GM19043 (cell line): Measurements from ENCODE around the gene SAXO1.
"Not testable (repeated sequence)": the region's sequence is repeated elsewhere in the genome, so short reads cannot be mapped to it uniquely, and the experiment has no call there.

Experiments used
- ATAC-seq: cut with Tn5 transposase; IDR thresholded peaks from one replicate; pipeline ENCODE4 v1.9.1; 2021; ENCODE audit warnings: low read depth; ENCODE audit not compliant: unreplicated experiment

SAXO1 gene

DNA sequence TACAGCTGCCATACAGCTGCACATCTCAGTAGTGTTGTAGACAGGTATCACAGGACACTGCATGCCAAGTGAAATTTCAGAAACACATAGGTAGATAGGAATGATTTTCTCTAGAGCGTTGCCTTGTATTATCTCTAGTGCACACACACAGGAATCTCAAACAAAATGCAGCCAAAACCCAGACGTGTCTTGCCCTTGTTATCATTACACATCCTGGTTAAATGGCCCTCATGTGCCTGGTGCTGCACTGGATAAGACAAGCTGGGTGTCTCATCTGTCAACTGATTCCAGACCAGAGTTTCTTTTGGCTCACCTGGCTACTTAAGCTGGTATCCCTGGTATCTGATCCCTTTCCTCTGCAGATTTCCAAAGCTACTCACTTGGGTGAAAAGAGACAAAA is 59.7 kb downstream of the SAXO1 start:
- ATAC-seq = no peak

GRCh38 chr9:18972675-18973074 is 60.3 kb downstream of the SAXO1 start:
- ATAC-seq = no peak

DNA sequence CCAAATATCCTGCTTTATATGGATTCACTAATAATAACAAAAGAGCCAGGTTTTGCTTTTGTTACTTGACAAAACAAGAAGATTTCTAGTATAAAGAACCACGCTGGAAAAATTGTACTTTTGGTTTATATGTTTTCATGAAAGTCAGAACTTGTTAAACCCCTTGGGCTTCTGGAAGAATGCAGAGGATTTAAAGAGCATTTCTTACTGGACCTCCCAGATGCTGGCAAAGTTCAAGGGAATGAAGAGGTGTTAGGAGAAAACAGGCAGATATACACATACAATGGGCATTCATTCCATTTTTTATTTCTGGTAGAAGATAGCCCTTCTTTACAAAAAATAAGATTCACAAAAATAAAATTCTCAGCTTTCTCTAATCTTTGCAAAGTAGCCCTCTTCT is 61.1 kb downstream of the SAXO1 start:
- no peak for ATAC-seq

DNA sequence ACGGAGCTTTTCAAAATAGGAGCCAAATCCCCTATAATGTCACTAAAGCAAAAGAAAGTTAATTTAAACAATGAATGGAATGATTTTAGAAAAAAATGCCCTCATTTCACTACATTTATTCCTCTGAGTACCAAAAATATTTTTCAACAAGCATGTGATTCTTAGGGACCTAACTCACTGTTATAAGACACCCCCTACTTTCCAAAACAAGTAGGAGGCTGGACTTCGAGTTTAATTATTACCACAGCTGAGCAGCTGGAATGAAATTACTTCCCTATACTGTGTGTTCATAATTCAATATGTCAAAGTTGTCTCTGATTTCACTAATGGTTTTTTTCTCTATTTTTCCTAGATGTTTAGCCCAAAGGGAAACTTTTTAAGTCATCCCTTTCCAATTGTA is 61.6 kb downstream of the SAXO1 start:
- no peak for ATAC-seq

GRCh38 chr9:18970393-18970792 is 62.6 kb downstream of the SAXO1 start:
- no peak for ATAC-seq

DNA sequence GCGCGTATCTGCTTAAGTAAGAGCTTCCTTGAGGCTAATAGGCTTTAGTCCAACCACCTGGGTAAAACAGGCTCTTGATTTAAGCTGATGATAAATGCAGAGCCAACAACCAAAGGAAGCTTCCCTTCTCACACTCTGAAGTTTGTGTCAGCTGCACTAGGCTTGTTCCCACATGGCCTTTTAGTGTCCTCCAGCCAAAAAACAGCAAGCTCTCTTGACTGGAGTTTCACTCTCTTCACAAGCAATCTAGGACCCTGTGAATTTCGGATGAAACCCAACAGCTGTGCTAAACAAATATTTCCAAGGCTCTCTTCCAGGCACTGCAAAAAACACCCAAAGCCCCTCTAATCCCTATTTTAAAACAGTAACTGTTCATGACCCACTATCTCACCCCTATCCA is 63.9 kb downstream of the SAXO1 start:
- ATAC-seq = no peak

- ATAC-seq = no peak
These were observed 77.4 kb downstream of the SAXO1 start for GRCh38 chr9:18955626-18956025.

- no peak for ATAC-seq
These were observed 81.1 kb downstream of the SAXO1 start for GRCh38 chr9:18951936-18952335.

DNA sequence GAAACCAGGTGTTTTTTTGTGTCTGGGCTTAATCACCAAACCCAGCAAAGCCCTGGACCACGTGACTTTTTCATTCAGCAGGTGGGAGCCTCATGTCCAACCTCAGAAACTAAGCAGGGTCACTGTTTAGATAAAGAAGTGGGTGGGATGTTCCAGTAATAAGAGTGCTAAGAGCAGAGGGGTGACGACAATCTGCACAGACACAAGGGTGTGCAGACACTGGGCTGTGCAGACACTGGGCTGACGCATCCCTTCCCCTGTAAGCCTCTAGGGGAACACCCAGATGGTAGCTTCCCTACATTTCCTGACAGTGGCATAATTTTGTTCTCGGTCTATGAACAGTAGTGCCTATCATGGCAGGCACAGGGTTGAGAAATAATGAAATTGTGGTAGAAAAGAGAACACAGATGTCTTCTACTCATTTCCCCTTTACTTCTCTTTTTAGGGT is 85.1 kb downstream of the SAXO1 start:
- no peak for ATAC-seq

GRCh38 chr9:18942801-18943200 is 90.2 kb downstream of the SAXO1 start:
- ATAC-seq = no peak

- no peak for ATAC-seq
These were observed 91.8 kb downstream of the SAXO1 start for GRCh38 chr9:18941060-18941740.

GRCh38 chr9:18939943-18940342 is 93.1 kb downstream of the SAXO1 start:
- no peak for ATAC-seq

- no peak for ATAC-seq
These were observed 96.7 kb downstream of the SAXO1 start for GRCh38 chr9:18936094-18936871.

GRCh38 chr9:18935541-18935940 is 97.5 kb downstream of the SAXO1 start:
- ATAC-seq = no peak

GRCh38 chr9:18930611-18931010 is 102.4 kb downstream of the SAXO1 start:
- not testable (repeated sequence) for ATAC-seq

GRCh38 chr9:18928711-18929110 is 104.3 kb downstream of the SAXO1 start:
- ATAC-seq = no peak

DNA sequence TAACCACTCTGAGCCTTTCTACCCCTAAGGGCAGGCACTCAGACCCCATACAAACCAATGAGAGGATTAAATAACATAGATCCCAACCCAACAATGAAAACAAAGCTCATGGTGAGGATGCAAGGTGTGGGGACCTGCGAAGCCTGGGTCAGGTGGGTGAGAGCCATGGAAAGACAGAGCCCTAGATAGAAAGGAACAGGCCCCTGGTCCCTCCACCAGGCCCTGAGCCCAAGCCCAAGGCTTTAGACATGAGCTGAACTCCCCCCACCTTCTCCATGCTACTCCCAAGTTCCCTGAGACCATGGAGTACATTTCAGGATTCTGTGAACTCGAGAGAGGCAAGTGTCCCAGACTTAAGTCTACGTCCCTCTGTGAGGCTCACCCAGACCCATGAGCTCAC is 106.5 kb downstream of the SAXO1 start:
- no peak for ATAC-seq

- no peak for ATAC-seq
These were observed 107.1 kb downstream of the SAXO1 start for GRCh38 chr9:18925880-18926279.

GRCh38 chr9:18923671-18924430 is 109.2 kb downstream of the SAXO1 start:
- ATAC-seq = no peak

GRCh38 chr9:18923167-18923566 is 109.8 kb downstream of the SAXO1 start:
- no peak for ATAC-seq

- no peak for ATAC-seq
These were observed 110.7 kb downstream of the SAXO1 start for GRCh38 chr9:18922161-18922885.
